ENCODE results near the gene TMCC2. TPM values are rescaled to one million over a fixed set of nuclear protein-coding genes. Genes with fewer than 3 reads are reported as not detected.

Gene TMCC2
- total and polyA plus RNA-seq, 10 donors: 0.74 to 146 (median 7.7) TPM

DNA sequence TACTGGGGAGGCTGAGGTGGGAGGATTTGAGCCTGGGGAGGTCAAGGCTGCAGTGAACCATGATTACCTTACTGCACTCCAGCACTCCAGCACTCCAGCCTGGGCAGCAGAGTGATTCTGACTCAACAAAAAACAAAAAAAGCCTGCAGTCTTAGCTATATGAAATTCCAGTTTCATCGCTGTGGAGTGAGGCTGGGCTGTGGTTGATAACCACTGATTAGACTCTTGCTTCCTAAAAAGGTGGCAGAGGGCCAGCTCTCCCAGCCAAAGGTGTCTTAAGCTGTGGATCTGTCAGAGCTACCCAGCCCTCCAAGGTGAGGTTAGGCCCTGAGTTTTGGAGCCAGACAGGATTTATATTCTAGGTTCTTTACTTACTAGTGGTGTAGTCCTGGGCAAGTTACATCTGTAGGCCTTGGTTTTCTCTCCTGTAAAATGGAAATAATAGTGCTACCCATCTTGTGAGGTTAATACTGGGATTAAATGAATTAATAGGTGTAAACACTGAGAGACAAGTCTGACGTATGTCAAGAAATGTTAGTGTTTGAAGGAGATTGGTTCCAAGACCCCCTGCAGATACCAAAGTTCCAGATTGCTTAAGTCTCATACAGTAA lies 35.9 kb downstream of the TMCC2 start:
- Histone ChIP-seq H3K4me3 (no peak overlapping the region), H3K9me3 (no peaks in the 10 kb centered on the region), H3K27me3 (replicated peaks in 1 of 7) (no peaks in the 10 kb centered on the region), H3K4me1 (peaks cover 0 to 49% (median 20%) of the 10 kb centered on the region in 6 donors), H3K36me3 (no peaks in the 10 kb centered on the region), H3K27ac (no peak overlapping the region)
- TF ChIP-seq POLR2AphosphoS5 (IDR thresholded peaks at IDR 0.05) (no peak), POLR2A (IDR thresholded peaks at IDR 0.05) (no peak)
- TF ChIP-seq, protein P1, sequence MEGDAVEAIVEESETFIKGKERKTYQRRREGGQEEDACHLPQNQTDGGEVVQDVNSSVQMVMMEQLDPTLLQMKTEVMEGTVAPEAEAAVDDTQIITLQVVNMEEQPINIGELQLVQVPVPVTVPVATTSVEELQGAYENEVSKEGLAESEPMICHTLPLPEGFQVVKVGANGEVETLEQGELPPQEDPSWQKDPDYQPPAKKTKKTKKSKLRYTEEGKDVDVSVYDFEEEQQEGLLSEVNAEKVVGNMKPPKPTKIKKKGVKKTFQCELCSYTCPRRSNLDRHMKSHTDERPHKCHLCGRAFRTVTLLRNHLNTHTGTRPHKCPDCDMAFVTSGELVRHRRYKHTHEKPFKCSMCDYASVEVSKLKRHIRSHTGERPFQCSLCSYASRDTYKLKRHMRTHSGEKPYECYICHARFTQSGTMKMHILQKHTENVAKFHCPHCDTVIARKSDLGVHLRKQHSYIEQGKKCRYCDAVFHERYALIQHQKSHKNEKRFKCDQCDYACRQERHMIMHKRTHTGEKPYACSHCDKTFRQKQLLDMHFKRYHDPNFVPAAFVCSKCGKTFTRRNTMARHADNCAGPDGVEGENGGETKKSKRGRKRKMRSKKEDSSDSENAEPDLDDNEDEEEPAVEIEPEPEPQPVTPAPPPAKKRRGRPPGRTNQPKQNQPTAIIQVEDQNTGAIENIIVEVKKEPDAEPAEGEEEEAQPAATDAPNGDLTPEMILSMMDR (IDR thresholded peaks at IDR 0.05 in 8 of 11, conservative IDR thresholded peaks at IDR 0.05 in 3 of 11): no peak
- intact Hi-C loops (cut with DNase I; ENCODE audit: low total_unique reads): no loop called here
- WGBS, 5 donors: 53 to 73% (median 66%) methylated on average over 2 of the region's 2 CpGs
- no peak for DNase-seq

DNA sequence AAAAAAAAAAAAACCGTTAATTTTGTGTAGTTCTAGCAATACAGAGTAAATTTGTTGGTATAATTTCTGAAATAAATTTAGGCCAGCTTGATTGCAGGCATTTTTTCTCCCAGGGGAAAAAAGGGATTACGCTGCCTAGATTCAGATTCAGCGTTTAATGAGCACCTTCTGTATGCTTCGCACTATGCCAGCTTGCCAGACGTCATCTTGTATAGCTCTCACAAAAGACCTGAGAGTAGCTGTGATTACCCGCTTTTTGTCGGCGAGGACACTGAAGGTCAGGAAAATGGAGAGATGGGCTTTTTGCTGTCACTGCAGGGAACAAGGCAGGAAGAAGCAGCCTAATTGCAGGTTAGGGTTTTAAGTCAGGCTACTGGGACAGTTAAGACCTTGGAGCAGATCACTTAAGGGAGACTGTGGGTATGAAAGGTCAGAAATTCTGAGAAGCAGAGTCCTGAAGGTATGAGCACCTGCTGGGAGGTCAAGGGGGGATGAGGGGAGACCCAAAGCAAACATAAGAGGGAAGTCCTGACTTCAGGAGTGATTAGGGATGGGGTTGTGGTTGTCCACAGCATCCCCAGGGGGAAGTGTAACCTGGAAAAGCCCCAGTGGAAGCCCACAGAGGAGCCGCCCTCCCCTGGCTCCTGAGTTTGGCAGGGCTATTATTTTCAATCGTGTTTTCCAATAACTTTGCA lies 39.0 kb downstream of the TMCC2 start:
- Histone ChIP-seq H3K27ac (no peak overlapping the region), H3K27me3 (replicated peaks in 1 of 7) (no peaks in the 10 kb centered on the region), H3K36me3 (peaks cover 0 to 20% (median 0%) of the 10 kb centered on the region in 6 donors), H3K4me3 (no peak overlapping the region), H3K9me3 (no peaks in the 10 kb centered on the region), H3K4me1 (peaks cover 0 to 33% (median 9%) of the 10 kb centered on the region in 6 donors)
- no peak for DNase-seq
- TF ChIP-seq POLR2A (IDR thresholded peaks at IDR 0.05) (no peak), POLR2AphosphoS5 (IDR thresholded peaks at IDR 0.05) (no peak)
- TF ChIP-seq, protein P1 (IDR thresholded peaks at IDR 0.05 in 8 of 11, conservative IDR thresholded peaks at IDR 0.05 in 3 of 11): no peak
- 76 to 83% (median 82%) methylated on average over 10 of the region's 10 CpGs for WGBS, 5 donors
- intact Hi-C loops (cut with DNase I; ENCODE audit: low total_unique reads): no loop called here

DNA sequence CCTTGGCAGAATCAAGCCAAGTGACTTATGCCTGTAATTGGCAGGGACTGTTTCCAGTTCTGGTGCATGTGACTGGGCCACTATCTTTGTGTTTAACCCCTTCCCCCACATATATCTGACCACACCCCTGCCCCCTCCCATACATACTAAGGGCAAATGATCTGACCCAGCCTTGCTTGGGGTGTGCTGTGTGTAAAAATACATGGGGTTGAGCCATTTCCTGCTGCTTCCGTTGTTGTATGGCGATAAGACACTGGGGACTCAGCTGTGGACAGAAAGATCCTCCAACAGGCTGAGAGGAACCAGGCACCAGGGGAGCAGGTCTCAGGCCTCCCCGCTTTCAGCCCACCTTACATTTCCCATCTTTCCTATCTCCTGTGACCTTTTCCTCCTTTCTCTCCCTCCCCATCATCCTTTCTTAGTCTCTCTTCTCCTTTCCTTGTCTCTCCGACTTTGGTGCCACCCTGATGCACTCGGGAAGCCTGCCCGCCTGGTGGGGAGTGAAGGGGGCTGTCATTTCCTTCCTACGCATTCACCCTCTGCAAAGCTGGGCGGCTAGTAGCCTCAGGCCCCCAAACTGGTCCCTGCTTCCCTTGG lies 39.7 kb downstream of the TMCC2 start:
- no peak overlapping the region for H3K4me3 ChIP-seq
- H3K27me3 ChIP-seq (replicated peaks in 1 of 7): no peaks in the 10 kb centered on the region
- peaks cover 0 to 26% (median 0%) of the 10 kb centered on the region in 6 donors for H3K36me3 ChIP-seq
- no peak overlapping the region for H3K27ac ChIP-seq
- TF ChIP-seq POLR2A (IDR thresholded peaks at IDR 0.05): no peak
- TF ChIP-seq, protein P1 (IDR thresholded peaks at IDR 0.05 in 8 of 11, conservative IDR thresholded peaks at IDR 0.05 in 3 of 11): no peak
- TF ChIP-seq POLR2AphosphoS5 (IDR thresholded peaks at IDR 0.05): no peak
- peaks cover 0 to 28% (median 4%) of the 10 kb centered on the region in 6 donors for H3K4me1 ChIP-seq
- intact Hi-C loops (cut with DNase I; ENCODE audit: low total_unique reads): no loop called here
- H3K9me3 ChIP-seq: no peaks in the 10 kb centered on the region
- 43 to 57% (median 50%) methylated on average over 8 of the region's 8 CpGs for WGBS, 5 donors
- DNase-seq: no peak

Data from spleen (tissue), 11 donors.